B cell (primary cell): Measurements from ENCODE around the gene FAM3A.

Experiments used
- CTCF ChIP-seq: fragments of 200-600 bp; IDR thresholded peaks from one replicate; pipeline ENCODE4 v1.8.0; 2022; ENCODE audit warnings: antibody characterized with exemption, mild to moderate bottlenecking
- EZH2 ChIP-seq: IDR thresholded peaks from 2 replicates; pipeline ENCODE4 v1.6.1; 2012; ENCODE audit warnings: borderline replicate concordance, low read depth, mild to moderate bottlenecking, moderate library complexity, low read length; ENCODE audit not compliant: insufficient read depth, poor library complexity, severe bottlenecking

GRCh38 chrX:154473683-154474082 lies 42.3 kb downstream of the FAM3A start:
- no peak for TF ChIP-seq CTCF
- no peak for TF ChIP-seq EZH2
